GM19467 (cell line): ENCODE results near the gene OPALIN.
A peak's percentile ranks its signal among the peaks of the same experiment; 100 is the strongest.

ENCODE experiments used
- ATAC-seq: cut with Tn5 transposase; IDR thresholded peaks from one replicate; pipeline ENCODE4 v1.9.1; 2021; ENCODE audit warnings: mild to moderate bottlenecking, moderate library complexity; ENCODE audit not compliant: unreplicated experiment

Gene OPALIN

GRCh38 chr10:96358851-96359540 lies at the start of gene OPALIN:
OPALIN (minus strand) TSS chr10:96359002; CDS start chr10:96358896, 106 bp downstream.
- no peak for ATAC-seq

GRCh38 chr10:96408201-96408600 lies 49.4 kb upstream of the OPALIN start:
- no peak for ATAC-seq

GRCh38 chr10:96407560-96408069 lies 48.8 kb upstream of the OPALIN start:
- ATAC-seq = no peak

- no peak for ATAC-seq
Measured at GRCh38 chr10:96406091-96406490, 47.3 kb upstream of the OPALIN start.

- ATAC-seq = no peak
Measured at GRCh38 chr10:96402417-96403305, 43.9 kb upstream of the OPALIN start.

GRCh38 chr10:96401036-96401435 lies 42.2 kb upstream of the OPALIN start:
- no peak for ATAC-seq

- ATAC-seq = no peak
Measured at GRCh38 chr10:96400465-96400864, 41.7 kb upstream of the OPALIN start.

GRCh38 chr10:96397902-96398301 lies 39.1 kb upstream of the OPALIN start:
- no peak for ATAC-seq

GRCh38 chr10:96395931-96396877 lies 37.4 kb upstream of the OPALIN start:
- ATAC-seq = no peak

GRCh38 chr10:96390460-96390864 lies 31.7 kb upstream of the OPALIN start:
- no peak for ATAC-seq

GRCh38 chr10:96389785-96390184 lies 31.0 kb upstream of the OPALIN start:
- ATAC-seq = no peak

GRCh38 chr10:96387601-96388000 lies 28.8 kb upstream of the OPALIN start:
- no peak for ATAC-seq

GRCh38 chr10:96387161-96387560 lies 28.4 kb upstream of the OPALIN start:
- ATAC-seq = no peak

GRCh38 chr10:96384506-96384905 lies 25.7 kb upstream of the OPALIN start:
- no peak for ATAC-seq

- ATAC-seq = no peak
Measured at GRCh38 chr10:96380821-96381220, 22.0 kb upstream of the OPALIN start.

- ATAC-seq = no peak
Measured at GRCh38 chr10:96379758-96380157, 21.0 kb upstream of the OPALIN start.

- ATAC-seq = no peak
Measured at GRCh38 chr10:96378741-96379140, 19.9 kb upstream of the OPALIN start.

GRCh38 chr10:96377816-96378294 lies 19.1 kb upstream of the OPALIN start:
- no peak for ATAC-seq

GRCh38 chr10:96376483-96376882 lies 17.7 kb upstream of the OPALIN start:
- no peak for ATAC-seq

- peak; percentile 59 for ATAC-seq
Measured at GRCh38 chr10:96374985-96375830, 16.4 kb upstream of the OPALIN start.
